ENCODE measurements around the gene HPCAL1. TPM values are rescaled to one million over a fixed set of nuclear protein-coding genes. Genes with fewer than 3 reads are reported as not detected.

HPCAL1 gene
- polyA plus RNA-seq, 3 donors, result 82.1 to 99.5 (median 98.0) TPM

GRCh38 chr2:10283106-10284062, 19.3 kb upstream of the HPCAL1 start:
- Mint-ChIP-seq H3K4me1 (peaks cover 80% of the 10 kb centered on the region), H3K27me3 (ENCODE audit: low read depth in 3 of 3) (peaks cover 0 to 2% (median 2%) of the 10 kb centered on the region in 3 donors), H3K4me3 (peak overlapping the region in 1 of 2 donors; percentile 67), H3K9me3 (peaks cover 0 to 4% (median 0%) of the 10 kb centered on the region in 7 donors), H3K36me3 (peaks cover 0 to 4% of the 10 kb centered on the region in 2 donors), H3K27ac (peak overlapping the region; percentile 89 to 98 (median 94))
- Histone ChIP-seq H4K20me1 (ENCODE audit: insufficient read depth, low read length) (no peaks in the 10 kb centered on the region), H3K9ac (ENCODE audit: insufficient read depth, low read length, poor library complexity, severe bottlenecking) (peak overlapping the region; percentile 51), H3K4me3 (replicated peaks in 1 of 3; ENCODE audit: low read depth in 2 of 3, low read length in 3 of 3) (peak overlapping the region in 1 of 3 experiments; percentile 33), H3K4me1 (ENCODE audit: control insufficient read depth in 1 of 2, insufficient read depth in 2 of 2, low read length in 2 of 2) (peaks cover 70 to 81% of the 10 kb centered on the region in 2 donors), H3K79me2 (ENCODE audit: insufficient read depth, low read length) (no peaks in the 10 kb centered on the region), H3K4me2 (replicated peaks; ENCODE audit: extremely low read depth, low read length, poor library complexity, severe bottlenecking) (peak overlapping the region; percentile 52), H3K27me3 (ENCODE audit: control insufficient read depth in 2 of 2, insufficient read depth in 2 of 2, low read length in 2 of 2) (no peaks in the 10 kb centered on the region), H3K36me3 (replicated peaks in 1 of 2; ENCODE audit: control insufficient read depth in 1 of 2, insufficient read depth in 2 of 2, low read length in 2 of 2) (no peaks in the 10 kb centered on the region), H3K27ac (ENCODE audit: low read depth in 1 of 2, low read length in 2 of 2) (peak overlapping the region; percentile 91 to 95), H3K9me3 (replicated peaks in 1 of 2; ENCODE audit: control insufficient read depth in 1 of 2, insufficient read depth in 1 of 2, low read length in 2 of 2) (no peaks in the 10 kb centered on the region), H2AFZ (ENCODE audit: insufficient read depth, low read depth, low read length, poor library complexity, severe bottlenecking) (peak overlapping the region; percentile 9)
- WGBS (ENCODE audit: insufficient coverage), result 46% methylated on average over 10 of the region's 16 CpGs
- peak; percentile 91 to 95 (median 93) for DNase-seq
- no peak for TF ChIP-seq CTCF (IDR thresholded peaks at IDR 0.05)
- intact Hi-C loops (cut with micrococcal nuclease), result loop anchor here (2.0 kb wide), 2 partner anchors 17 to 19 kb away; partner anchors contain the start of gene HPCAL1 (in 1 of the 2)

GRCh38 chr2:10284108-10284870, 18.4 kb upstream of the HPCAL1 start:
- DNase-seq, result no peak
- peaks cover 0 to 4% (median 0%) of the 10 kb centered on the region in 7 donors for H3K9me3 Mint-ChIP-seq
- WGBS (ENCODE audit: insufficient coverage), result 92% methylated on average over 10 of the region's 16 CpGs
- H3K4me1 Mint-ChIP-seq, result peaks cover 80% of the 10 kb centered on the region
- Histone ChIP-seq H3K27ac (ENCODE audit: low read depth in 1 of 2, low read length in 2 of 2) (peak overlapping the region; percentile 91 to 95), H3K4me1 (ENCODE audit: control insufficient read depth in 1 of 2, insufficient read depth in 2 of 2, low read length in 2 of 2) (peaks cover 68 to 81% of the 10 kb centered on the region in 2 donors), H2AFZ (ENCODE audit: insufficient read depth, low read depth, low read length, poor library complexity, severe bottlenecking) (no peak overlapping the region), H3K4me3 (replicated peaks in 1 of 3; ENCODE audit: low read depth in 2 of 3, low read length in 3 of 3) (no peak overlapping the region), H3K79me2 (ENCODE audit: insufficient read depth, low read length) (no peaks in the 10 kb centered on the region), H3K4me2 (replicated peaks; ENCODE audit: extremely low read depth, low read length, poor library complexity, severe bottlenecking) (no peak overlapping the region), H3K36me3 (replicated peaks in 1 of 2; ENCODE audit: control insufficient read depth in 1 of 2, insufficient read depth in 2 of 2, low read length in 2 of 2) (no peaks in the 10 kb centered on the region), H3K27me3 (ENCODE audit: control insufficient read depth in 2 of 2, insufficient read depth in 2 of 2, low read length in 2 of 2) (no peaks in the 10 kb centered on the region), H3K9me3 (replicated peaks in 1 of 2; ENCODE audit: control insufficient read depth in 1 of 2, insufficient read depth in 1 of 2, low read length in 2 of 2) (no peaks in the 10 kb centered on the region), H4K20me1 (ENCODE audit: insufficient read depth, low read length) (no peaks in the 10 kb centered on the region), H3K9ac (ENCODE audit: insufficient read depth, low read length, poor library complexity, severe bottlenecking) (no peak overlapping the region)
- no peak overlapping the region for H3K4me3 Mint-ChIP-seq
- peaks cover 0 to 4% of the 10 kb centered on the region in 2 donors for H3K36me3 Mint-ChIP-seq
- peak overlapping the region; percentile 93 to 98 (median 96) for H3K27ac Mint-ChIP-seq
- TF ChIP-seq CTCF (IDR thresholded peaks at IDR 0.05), result no peak
- peaks cover 0 to 4% (median 2%) of the 10 kb centered on the region in 3 donors for H3K27me3 Mint-ChIP-seq (ENCODE audit: low read depth in 3 of 3)
- intact Hi-C loops (cut with micrococcal nuclease), result loop anchor here in 1 of 2 donors (2.0 kb wide), 1 partner anchor 17 kb away; no protein-coding TSS in a partner anchor
